ENCODE results near the gene CCDC88B.

CCDC88B gene

GRCh38 chr11:64357904-64358535 lies 18.0 kb downstream of the CCDC88B start:
- Histone ChIP-seq H3K9me2 (replicated peaks; ENCODE audit: low read depth, low read length) (no peaks in the 10 kb centered on the region), H3K4me3 (ENCODE audit: low read length, poor library complexity, severe bottlenecking) (peak overlapping the region; percentile 98), H3K4me2 (ENCODE audit: low read depth, low read length, poor library complexity, severe bottlenecking) (peak overlapping the region; percentile 96), H2AFZ (ENCODE audit: low read length) (no peak overlapping the region), H3K9me3 (ENCODE audit: insufficient read depth, low read depth, low read length) (no peaks in the 10 kb centered on the region), H3K4me1 (ENCODE audit: insufficient read depth, low read length, poor library complexity, severe bottlenecking) (peaks cover 29% of the 10 kb centered on the region), H3K79me2 (ENCODE audit: insufficient read depth, low read length) (peaks cover 18% of the 10 kb centered on the region; the same call in 1 of the 2 replicates), H3K27me3 (ENCODE audit: insufficient read depth, low read length, poor library complexity, severe bottlenecking) (no peaks in the 10 kb centered on the region), H4K20me1 (ENCODE audit: insufficient read depth, low read length, poor library complexity, severe bottlenecking) (peaks cover 5% of the 10 kb centered on the region), H3K9ac (ENCODE audit: low read depth, low read length, poor library complexity, severe bottlenecking) (peak overlapping the region; percentile 88), H3F3A (ENCODE audit: low read depth) (no peaks in the 10 kb centered on the region), H3K36me3 (ENCODE audit: insufficient read depth, low read length) (peaks cover 6% of the 10 kb centered on the region; the same call in 1 of the 2 replicates)
- TF ChIP-seq EZH2phosphoT487 (IDR thresholded peaks at IDR 0.05; ENCODE audit: borderline replicate concordance), result no peak
- TF ChIP-seq CTCF (conservative IDR thresholded peaks at IDR 0.05; ENCODE audit: low read length), result no peak

GRCh38 chr11:64358536-64358906 lies 18.5 kb downstream of the CCDC88B start:
- Histone ChIP-seq H3K36me3 (ENCODE audit: insufficient read depth, low read length) (peaks cover 6% of the 10 kb centered on the region; the same call in 1 of the 2 replicates), H3K4me1 (ENCODE audit: insufficient read depth, low read length, poor library complexity, severe bottlenecking) (peaks cover 29% of the 10 kb centered on the region), H3K27me3 (ENCODE audit: insufficient read depth, low read length, poor library complexity, severe bottlenecking) (no peaks in the 10 kb centered on the region), H3K9ac (ENCODE audit: low read depth, low read length, poor library complexity, severe bottlenecking) (peak overlapping the region; percentile 88), H4K20me1 (ENCODE audit: insufficient read depth, low read length, poor library complexity, severe bottlenecking) (peaks cover 5% of the 10 kb centered on the region), H3K9me2 (replicated peaks; ENCODE audit: low read depth, low read length) (no peaks in the 10 kb centered on the region), H3K4me3 (ENCODE audit: low read length, poor library complexity, severe bottlenecking) (peak overlapping the region; percentile 98), H3K9me3 (ENCODE audit: insufficient read depth, low read depth, low read length) (no peaks in the 10 kb centered on the region), H2AFZ (ENCODE audit: low read length) (peak overlapping the region; percentile 64), H3K4me2 (ENCODE audit: low read depth, low read length, poor library complexity, severe bottlenecking) (peak overlapping the region; percentile 96), H3K79me2 (ENCODE audit: insufficient read depth, low read length) (peaks cover 18% of the 10 kb centered on the region; the same call in 1 of the 2 replicates), H3F3A (ENCODE audit: low read depth) (no peaks in the 10 kb centered on the region)
- TF ChIP-seq CTCF (conservative IDR thresholded peaks at IDR 0.05; ENCODE audit: low read length) (no peak), EZH2phosphoT487 (IDR thresholded peaks at IDR 0.05; ENCODE audit: borderline replicate concordance) (no peak)

GRCh38 chr11:64358907-64359711 lies 19.1 kb downstream of the CCDC88B start, which contains the start of gene RPS6KA4:
Gene RPS6KA4 (plus strand): TSS chr11:64359162. CDS start chr11:64359236, 74 bp downstream.
- no peak for TF ChIP-seq EZH2phosphoT487 (IDR thresholded peaks at IDR 0.05; ENCODE audit: borderline replicate concordance)
- TF ChIP-seq CTCF (conservative IDR thresholded peaks at IDR 0.05; ENCODE audit: low read length), result no peak
- H3K4me2 ChIP-seq (ENCODE audit: low read depth, low read length, poor library complexity, severe bottlenecking), result peak within 1 kb of the TSS; percentile 96
- H4K20me1 ChIP-seq (ENCODE audit: insufficient read depth, low read length, poor library complexity, severe bottlenecking), result peaks cover 5% of the 10 kb centered on the region
- H3K27me3 ChIP-seq (ENCODE audit: insufficient read depth, low read length, poor library complexity, severe bottlenecking), result no peaks in the 10 kb centered on the region
- no peaks in the 10 kb centered on the region for H3K9me2 ChIP-seq (replicated peaks; ENCODE audit: low read depth, low read length)
- peaks cover 18% of the 10 kb centered on the region; the same call in 1 of the 2 replicates for H3K79me2 ChIP-seq (ENCODE audit: insufficient read depth, low read length)
- H3K9ac ChIP-seq (ENCODE audit: low read depth, low read length, poor library complexity, severe bottlenecking), result peak within 1 kb of the TSS; percentile 88
- peak within 1 kb of the TSS; percentile 98 for H3K4me3 ChIP-seq (ENCODE audit: low read length, poor library complexity, severe bottlenecking)
- no peaks in the 10 kb centered on the region for H3K9me3 ChIP-seq (ENCODE audit: insufficient read depth, low read depth, low read length)
- H3F3A ChIP-seq (ENCODE audit: low read depth), result no peaks in the 10 kb centered on the region
- peaks cover 6% of the 10 kb centered on the region; the same call in 1 of the 2 replicates for H3K36me3 ChIP-seq (ENCODE audit: insufficient read depth, low read length)
- peak within 1 kb of the TSS; percentile 97 for H2AFZ ChIP-seq (ENCODE audit: low read length)
- peaks cover 29% of the 10 kb centered on the region for H3K4me1 ChIP-seq (ENCODE audit: insufficient read depth, low read length, poor library complexity, severe bottlenecking)
